HCT116 (cell line): ENCODE data around the gene DRC7. TPM values are rescaled to one million over a fixed set of nuclear protein-coding genes. Genes with fewer than 3 reads are reported as not detected.

Experiments
- ATAC-seq: fragments of 200-7000 bp; cut with Tn5 transposase; 2 replicates; pipeline ENCODE4 v1.9.1; 2020; ENCODE audit warnings: mild to moderate bottlenecking, moderate library complexity
- BruUV-seq: library from RNA; stranded (reverse); fragments of 400-500 nt; replicated peaks from 2 replicates; lab custom pipeline; 2021; lab: Mats Ljungman, UMichigan
- CTCF ChIA-PET: fragments of 300-600 bp; sonication (Branson Sonifier 250); formaldehyde crosslinking; loops from one replicate; lab custom pipeline; 2021; ENCODE audit warnings: antibody characterized with exemption; lab: Charles Lee
- POLR2A ChIA-PET: fragments of 300-600, 350-600 bp; sonication (Branson Sonifier 250); formaldehyde crosslinking; loops from one replicate; lab custom pipeline; 2021; ENCODE audit warnings: antibody characterized with exemption; lab: Charles Lee
- RAD21 ChIA-PET, 2 experiments: fragments of 300-600 bp; sonication (Branson Sonifier 250); formaldehyde crosslinking; loops; one replicate each; lab custom pipeline; 2023; ENCODE audit warnings: low total read pairs in 2 of 2; ENCODE audit not compliant: uncharacterized antibody in 2 of 2, unreplicated experiment in 2 of 2, low non-redundant PET in 1 of 2; lab: Charles Lee
- DNase-seq: peaks from one replicate; pipeline ENCODE4 v3.0.0-alpha.2; 2010; ENCODE audit warnings: low read depth, low spot score
- H2AFZ ChIP-seq: fragments of 200-600 bp; shearing (Covaris generic), sonication (generic); 2 replicates; pipeline ENCODE4 v1.6.1; 2017; ENCODE audit warnings: low read depth, mixed run types, mixed read lengths, antibody characterized with exemption, low read length; ENCODE audit not compliant: poor library complexity, severe bottlenecking
- H3K27ac ChIP-seq: 2 replicates; pipeline ENCODE4 v1.5.1; 2012; ENCODE audit warnings: low read depth, low read length
- H3K27me3 ChIP-seq: fragments of 200-600 bp; sonication (generic); 2 replicates; pipeline ENCODE4 v1.6.1; 2016; ENCODE audit warnings: mixed run types, low read length, mixed read lengths; ENCODE audit not compliant: insufficient read depth
- H3K36me3 ChIP-seq, 2 experiments: fragments of 200-500 bp in 1 of 2; fragments of 200-600 bp in 1 of 2; sonication (Bioruptor generic) in 1 of 2; sonication (generic) in 1 of 2; 2 replicates each; pipeline versions ENCODE4 v1.5.1 to v1.6.1; 2014 to 2016; ENCODE audit warnings: low read length in 2 of 2, inconsistent platforms in 1 of 2, mixed read lengths in 1 of 2, mixed run types in 1 of 2; ENCODE audit not compliant: insufficient read depth in 2 of 2, control insufficient read depth in 1 of 2
- H3K4me1 ChIP-seq, 2 experiments: fragments of 200-600 bp in 1 of 2; sonication (generic) in 1 of 2; 2 replicates each; pipeline versions ENCODE4 v1.5.1 to v1.6.1; 2012 to 2017; ENCODE audit warnings: low read length in 2 of 2, inconsistent platforms in 1 of 2, mild to moderate bottlenecking in 1 of 2, mixed read lengths in 1 of 2, mixed run types in 1 of 2, moderate library complexity in 1 of 2; ENCODE audit not compliant: insufficient read depth in 2 of 2, control insufficient read depth in 1 of 2
- H3K4me2 ChIP-seq: fragments of 200-600 bp; sonication (generic); 2 replicates; pipeline ENCODE4 v1.6.1; 2017; ENCODE audit warnings: mixed run types, low read length, mixed read lengths
- H3K4me3 ChIP-seq, 2 experiments: fragments of 200-600 bp in 1 of 2; sonication (generic) in 1 of 2; replicated peaks in 1 of 2; 2 replicates each; pipeline ENCODE4 v1.5.1; 2011 to 2016; ENCODE audit warnings: low read length in 2 of 2, control low read depth in 1 of 2, low read depth in 1 of 2, mild to moderate bottlenecking in 1 of 2, mixed read lengths in 1 of 2, mixed run types in 1 of 2
- H3K79me2 ChIP-seq: fragments of 200-600 bp; sonication (generic); 2 replicates; pipeline ENCODE4 v1.6.1; 2017; ENCODE audit warnings: mild to moderate bottlenecking, mixed run types, low read length, moderate library complexity, mixed read lengths; ENCODE audit not compliant: insufficient read depth
- H3K9ac ChIP-seq: fragments of 200-600 bp; sonication (generic); 2 replicates; pipeline ENCODE4 v1.6.1; 2016; ENCODE audit warnings: low read length, mixed read lengths
- H3K9me2 ChIP-seq: fragments of 200-600 bp; sonication (generic), shearing (Covaris generic); 2 replicates; pipeline ENCODE4 v1.6.1; 2017; ENCODE audit warnings: mixed run types, mild to moderate bottlenecking, moderate library complexity; ENCODE audit not compliant: insufficient read depth
- H3K9me3 ChIP-seq, 2 experiments: fragments of 200-500 bp in 1 of 2; fragments of 200-600 bp in 1 of 2; sonication (Bioruptor generic) in 1 of 2; sonication (generic) in 1 of 2; 2 replicates each; pipeline ENCODE4 v1.6.1; 2014 to 2017; ENCODE audit warnings: low read length in 2 of 2, mixed read lengths in 2 of 2, inconsistent platforms in 1 of 2, low read depth in 1 of 2, mild to moderate bottlenecking in 1 of 2, mixed run types in 1 of 2, moderate library complexity in 1 of 2; ENCODE audit not compliant: control insufficient read depth in 1 of 2, insufficient read depth in 1 of 2
- H4K20me1 ChIP-seq: fragments of 200-600 bp; sonication (generic), shearing (Covaris generic); 2 replicates; pipeline ENCODE4 v1.6.1; 2017; ENCODE audit warnings: mixed run types, mild to moderate bottlenecking, moderate library complexity; ENCODE audit not compliant: insufficient read depth
- CEBPB ChIP-seq: IDR thresholded peaks from 2 replicates; pipeline ENCODE4 v1.6.1; 2012; ENCODE audit warnings: low read depth
- EGR1 ChIP-seq: IDR thresholded peaks from 2 replicates; pipeline ENCODE4 v1.6.1; 2012; ENCODE audit warnings: low read depth
- EZH2 ChIP-seq: fragments of 200-600 bp; sonication (generic); IDR thresholded peaks from 2 replicates; pipeline ENCODE4 v1.6.1; 2017; ENCODE audit warnings: antibody characterized with exemption, mixed run types
- EZH2phosphoT487 ChIP-seq: fragments of 200-600 bp; IDR thresholded peaks from 2 replicates; pipeline ENCODE4 v1.6.1; 2018; ENCODE audit warnings: antibody characterized with exemption, borderline replicate concordance
- FOSL1 ChIP-seq: IDR thresholded peaks from 2 replicates; pipeline ENCODE4 v1.6.1; 2012; ENCODE audit warnings: low read depth
- JUND ChIP-seq: IDR thresholded peaks from 2 replicates; pipeline ENCODE4 v1.6.1; 2012
- POLR2A ChIP-seq: IDR thresholded peaks from 2 replicates; pipeline ENCODE4 v1.7.0; 2011; ENCODE audit warnings: borderline replicate concordance; ENCODE audit not compliant: insufficient read depth, insufficient read length; ENCODE audit errors: extremely low read depth
- POLR2AphosphoS5 ChIP-seq: IDR thresholded peaks from 2 replicates; pipeline ENCODE4 v1.6.1; 2011; ENCODE audit warnings: mild to moderate bottlenecking, low read depth, low read length, moderate library complexity
- RAD21 ChIP-seq: IDR thresholded peaks from 2 replicates; pipeline ENCODE4 v1.6.1; 2012; ENCODE audit warnings: low read depth, mild to moderate bottlenecking
- SP1 ChIP-seq: IDR thresholded peaks from 2 replicates; pipeline ENCODE4 v1.6.1; 2012; ENCODE audit warnings: low read depth
- TCF7L2 ChIP-seq: IDR thresholded peaks from 2 replicates; pipeline ENCODE4 v1.7.0; 2011; ENCODE audit warnings: borderline replicate concordance, inconsistent platforms; ENCODE audit not compliant: insufficient read depth, insufficient read length; ENCODE audit errors: extremely low read depth
- ZBTB33 ChIP-seq: IDR thresholded peaks from 2 replicates; pipeline ENCODE4 v1.6.1; 2011; ENCODE audit warnings: mild to moderate bottlenecking, low read length, moderate library complexity; ENCODE audit not compliant: insufficient replicate concordance; ENCODE audit errors: extremely low read depth
- intact Hi-C: fragments of 100-400 bp; cut with micrococcal nuclease; formaldehyde crosslinking; loops from 2 replicates; pipeline ENCODE4 v1.10.0; 2022
- total RNA-seq: library from RNA; stranded (reverse); gene quantifications from one replicate; pipeline ENCODE4 v1.2.1, GENCODE V29; 2021; ENCODE audit not compliant: unreplicated experiment

Gene DRC7
- total RNA-seq, 1 experiment from 2014 or later = 0.91 TPM

GRCh38 chr16:57695680-57696069 is 1.1 kb downstream of the DRC7 start:
- TF ChIP-seq EZH2phosphoT487 (no peak), POLR2AphosphoS5 (no peak), JUND (no peak), POLR2A (no peak), RAD21 (no peak), CEBPB (no peak), EZH2 (no peak), ZBTB33 (no peak), TCF7L2 (no peak), SP1 (no peak), EGR1 (no peak), FOSL1 (no peak)
- Histone ChIP-seq H3K4me3 (no peak overlapping the region), H3K9ac (no peak overlapping the region), H3K79me2 (no peaks in the 10 kb centered on the region), H3K4me2 (no peak overlapping the region), H3K9me3 (no peaks in the 10 kb centered on the region), H4K20me1 (no peaks in the 10 kb centered on the region), H3K36me3 (no peaks in the 10 kb centered on the region), H3K27me3 (no peaks in the 10 kb centered on the region), H2AFZ (no peak overlapping the region), H3K4me1 (peaks cover 0 to 4% of the 10 kb centered on the region in 2 experiments; a peak in 1 of 4 replicates), H3K9me2 (no peaks in the 10 kb centered on the region), H3K27ac (no peak overlapping the region)
- ChIA-PET CTCF (no interaction called here), POLR2A (no interaction called here), RAD21 (no interaction called here)
- DNase-seq (no peak), ATAC-seq (no peak)
- BruUV-seq = no TSS peak
- intact Hi-C loops = no loop called here
